GM18499 (cell line): Measurements from ENCODE around the gene SLC22A4.
A peak's percentile ranks its signal among the peaks of the same experiment; 100 is the strongest.

Source experiments
- ATAC-seq: cut with Tn5 transposase; IDR thresholded peaks from one replicate; pipeline ENCODE4 v1.9.1; 2021; ENCODE audit warnings: moderate number of reproducible peaks; ENCODE audit not compliant: insufficient read depth, unreplicated experiment

SLC22A4 gene

GRCh38 chr5:132369474-132370180 lies 75.4 kb downstream of the SLC22A4 start, which contains the start of gene SLC22A5:
Gene SLC22A5 (plus strand): TSS chr5:132369710. CDS start chr5:132369973, 263 bp downstream.
- peak; percentile 60 for ATAC-seq

DNA sequence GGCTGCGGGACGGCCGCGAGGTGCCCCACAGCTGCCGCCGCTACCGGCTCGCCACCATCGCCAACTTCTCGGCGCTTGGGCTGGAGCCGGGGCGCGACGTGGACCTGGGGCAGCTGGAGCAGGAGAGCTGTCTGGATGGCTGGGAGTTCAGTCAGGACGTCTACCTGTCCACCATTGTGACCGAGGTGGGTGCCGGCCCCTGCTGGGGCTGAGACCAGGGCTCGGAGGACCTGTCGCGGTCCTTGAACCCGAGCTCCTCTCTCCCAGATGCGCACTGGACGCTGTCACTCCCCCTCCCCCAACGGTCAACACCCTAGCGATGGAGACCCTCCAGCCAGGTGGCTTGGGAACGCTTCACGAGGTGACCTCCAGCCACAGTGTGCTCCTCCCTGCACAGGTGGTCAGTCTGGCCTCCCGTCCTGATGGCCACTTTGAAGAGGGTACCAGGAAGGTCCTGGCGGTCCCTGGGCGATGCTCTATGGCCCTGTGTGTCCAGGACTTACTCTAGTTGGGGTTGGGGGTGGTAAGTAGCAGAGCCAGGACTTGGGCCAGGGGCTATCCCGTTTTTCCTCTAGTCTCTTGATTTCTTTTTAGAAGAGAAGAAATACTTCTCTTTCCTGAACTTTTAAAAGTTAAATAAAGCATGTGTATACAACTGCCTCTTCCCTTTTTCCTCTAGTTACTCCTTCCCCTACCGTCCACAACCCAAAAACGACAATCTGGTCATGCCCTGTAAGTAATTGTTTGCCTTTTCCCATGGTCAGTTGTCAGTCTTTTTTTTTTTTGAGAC lies 76.2 kb downstream of the SLC22A4 start:
- ATAC-seq, result no peak

- no peak for ATAC-seq
Observed at GRCh38 chr5:132370971-132371602, 76.9 kb downstream of the SLC22A4 start.

- ATAC-seq, result no peak
Observed at GRCh38 chr5:132371603-132371994, 77.4 kb downstream of the SLC22A4 start.

DNA sequence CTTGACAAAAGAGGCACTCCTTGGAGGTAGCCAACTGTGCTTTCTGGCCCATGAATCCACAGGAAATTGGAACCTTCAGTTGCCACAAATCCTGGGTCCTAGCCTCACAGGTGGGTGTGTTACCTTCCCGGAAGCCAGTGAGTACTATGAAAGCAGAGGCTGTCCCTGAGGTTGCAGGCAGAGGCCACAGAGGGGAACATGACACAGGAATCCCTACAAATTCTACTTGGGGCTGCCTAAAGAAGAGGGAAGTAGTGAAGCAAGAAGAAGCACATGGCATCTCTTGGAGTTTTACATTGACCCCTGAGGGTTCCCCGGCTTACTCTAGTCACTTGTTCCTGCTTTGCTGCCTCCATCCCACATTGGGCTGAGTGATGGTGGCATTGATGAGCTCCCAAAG lies 77.9 kb downstream of the SLC22A4 start:
- ATAC-seq, result no peak

DNA sequence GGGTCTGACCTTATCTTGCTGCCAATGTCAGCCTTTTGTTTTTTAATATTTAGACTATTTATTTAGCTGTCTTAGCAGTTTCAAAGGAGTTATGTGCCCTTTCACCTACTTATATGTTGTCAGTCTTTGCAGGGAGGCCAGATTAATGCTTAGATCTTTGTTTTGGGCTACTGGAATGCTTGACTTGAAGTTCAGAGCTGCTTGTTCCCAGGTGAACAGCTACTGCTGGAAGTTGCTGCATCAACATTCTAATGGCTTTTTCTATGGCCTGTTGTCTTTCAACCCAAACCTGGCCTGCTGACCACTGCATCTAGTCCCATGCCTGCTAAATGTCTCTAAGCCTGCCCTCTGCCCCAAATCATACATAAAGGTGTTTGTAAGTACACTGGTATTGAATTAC lies 78.3 kb downstream of the SLC22A4 start:
- no peak for ATAC-seq

DNA sequence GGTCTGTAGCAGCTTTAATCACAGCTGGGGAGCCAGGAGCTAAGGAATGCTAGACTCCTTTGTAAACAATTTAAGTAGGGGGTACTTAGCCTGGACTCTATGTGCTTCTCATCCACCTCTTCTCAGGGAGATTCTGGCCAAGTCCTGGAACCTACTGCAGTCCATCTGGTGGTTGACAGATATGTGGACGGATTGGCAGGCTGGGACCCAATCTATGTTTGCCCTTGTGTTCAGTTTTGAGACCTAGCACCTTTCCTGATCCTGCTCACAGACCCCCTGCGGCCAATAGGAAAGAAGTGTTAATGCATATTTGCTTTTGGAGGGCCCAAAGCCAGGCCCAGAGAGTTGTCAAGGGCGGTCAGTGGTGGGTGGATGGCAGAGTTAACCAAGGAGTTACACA lies 81.8 kb downstream of the SLC22A4 start:
- ATAC-seq, result no peak

- no peak for ATAC-seq
Observed at GRCh38 chr5:132376694-132377641, 82.8 kb downstream of the SLC22A4 start.

- no peak for ATAC-seq
Observed at GRCh38 chr5:132377738-132378137, 83.5 kb downstream of the SLC22A4 start.

GRCh38 chr5:132378580-132378979 lies 84.4 kb downstream of the SLC22A4 start:
- no peak for ATAC-seq

GRCh38 chr5:132380047-132380446 lies 85.9 kb downstream of the SLC22A4 start:
- ATAC-seq, result no peak

- no peak for ATAC-seq
Observed at GRCh38 chr5:132380741-132381140, 86.5 kb downstream of the SLC22A4 start.

GRCh38 chr5:132381614-132382013 lies 87.4 kb downstream of the SLC22A4 start:
- ATAC-seq, result no peak

- ATAC-seq, result no peak
Observed at GRCh38 chr5:132383261-132383660, 89.1 kb downstream of the SLC22A4 start.

DNA sequence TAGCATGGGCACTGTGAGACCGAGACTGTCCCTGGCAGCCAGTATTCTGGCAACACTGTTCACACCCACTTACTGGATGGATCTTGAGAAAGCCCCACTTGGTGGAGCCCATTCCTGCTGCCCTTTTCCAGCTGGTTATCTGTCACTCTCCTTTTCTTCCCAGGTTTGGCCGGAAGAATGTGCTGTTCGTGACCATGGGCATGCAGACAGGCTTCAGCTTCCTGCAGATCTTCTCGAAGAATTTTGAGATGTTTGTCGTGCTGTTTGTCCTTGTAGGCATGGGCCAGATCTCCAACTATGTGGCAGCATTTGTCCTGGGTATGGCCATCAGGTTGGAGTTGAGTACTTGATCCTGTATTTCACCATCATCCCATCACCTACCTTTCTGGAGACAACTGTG lies 89.8 kb downstream of the SLC22A4 start:
- ATAC-seq, result no peak

DNA sequence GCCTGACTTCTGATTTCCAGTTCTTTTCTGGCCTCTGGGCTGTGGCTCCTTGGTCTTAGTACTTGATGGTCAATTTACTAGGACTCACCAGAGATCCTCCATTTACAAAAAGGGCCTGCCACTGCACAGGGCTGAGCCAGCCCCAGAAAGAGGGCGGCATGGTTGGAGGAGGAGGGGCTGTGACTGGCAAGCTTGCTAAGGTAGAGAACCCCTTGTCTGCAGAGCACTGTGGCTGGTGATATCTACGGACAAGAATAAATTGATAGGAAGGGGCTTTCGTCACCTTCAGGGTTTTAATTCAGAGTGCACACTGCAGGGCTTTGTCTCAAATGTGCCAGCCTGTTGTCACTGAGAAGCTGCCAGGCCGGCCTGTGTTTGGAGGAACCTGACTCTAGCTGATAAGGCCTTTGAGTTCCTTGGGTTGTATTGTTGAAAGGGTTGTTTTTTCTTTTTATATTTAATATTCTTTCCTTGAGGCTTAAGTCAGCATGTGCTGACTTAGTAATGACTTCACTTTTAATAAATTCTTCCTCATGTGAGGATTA lies 90.4 kb downstream of the SLC22A4 start:
- ATAC-seq, result no peak

DNA sequence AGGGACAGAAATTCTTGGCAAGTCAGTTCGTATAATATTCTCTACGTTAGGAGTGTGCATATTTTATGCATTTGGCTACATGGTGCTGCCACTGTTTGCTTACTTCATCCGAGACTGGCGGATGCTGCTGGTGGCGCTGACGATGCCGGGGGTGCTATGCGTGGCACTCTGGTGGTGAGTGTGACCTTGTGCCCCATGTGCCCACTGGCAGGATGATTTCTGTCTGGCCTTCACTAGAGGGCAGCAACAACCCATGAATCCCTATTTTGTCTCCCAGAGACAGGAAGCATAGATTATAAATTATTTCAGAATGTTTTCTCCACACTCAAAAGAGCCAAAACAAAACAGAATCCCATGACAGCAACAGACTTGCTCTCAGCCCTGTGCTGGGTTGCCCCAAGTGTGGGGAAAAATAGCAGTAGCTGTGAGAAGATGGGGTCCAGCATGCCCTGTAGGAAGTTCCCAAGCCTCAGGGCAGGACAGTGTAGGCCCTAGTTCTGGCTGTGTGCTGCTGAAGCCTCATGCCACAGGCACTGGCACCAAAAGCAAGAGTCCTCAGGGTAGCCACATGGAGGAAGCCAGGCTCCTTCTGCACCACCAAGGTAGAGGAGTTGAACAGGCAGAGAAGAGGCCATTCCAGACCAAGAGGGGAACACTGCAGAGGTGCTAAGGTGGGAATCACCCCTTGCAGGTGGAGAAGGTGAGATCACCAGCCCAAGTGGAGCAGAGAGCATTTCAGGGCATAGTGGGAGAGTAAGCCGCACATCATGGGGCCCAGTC lies 91.3 kb downstream of the SLC22A4 start:
- no peak for ATAC-seq

GRCh38 chr5:132386644-132387286 lies 92.6 kb downstream of the SLC22A4 start:
- ATAC-seq, result peak; percentile 77
